H1 (cell line): ENCODE measurements around the gene MIPOL1. TPM values are rescaled to one million over a fixed set of nuclear protein-coding genes. Genes with fewer than 3 reads are reported as not detected.

ENCODE experiments used
- EGR1 ChIP-seq: IDR thresholded peaks from 2 replicates; pipeline ENCODE4 v1.6.1; 2011; ENCODE audit warnings: low read depth, low read length, borderline replicate concordance
- GABPA ChIP-seq: IDR thresholded peaks from 2 replicates; pipeline ENCODE4 v1.6.1; 2011; ENCODE audit warnings: mild to moderate bottlenecking, low read length, moderate library complexity, borderline replicate concordance; ENCODE audit not compliant: insufficient read depth
- HDAC6 ChIP-seq: IDR thresholded peaks from one replicate; pipeline ENCODE4 v1.7.1; 2012; ENCODE audit warnings: low read depth, mild to moderate bottlenecking, inconsistent platforms, low read length, moderate library complexity
- KDM1A ChIP-seq: fragments of 200-600, 300-600 bp; sonication (generic); IDR thresholded peaks from 2 replicates; pipeline ENCODE4 v1.7.1; 2016; ENCODE audit warnings: mild to moderate bottlenecking, low read length, borderline replicate concordance
- RFX5 ChIP-seq: IDR thresholded peaks from 2 replicates; pipeline ENCODE4 v1.6.1; 2011; ENCODE audit warnings: low read depth, low read length, improper control_type of control experiment, borderline replicate concordance
- TAF1 ChIP-seq: IDR thresholded peaks from 2 replicates; pipeline ENCODE4 v1.6.1; 2011; ENCODE audit warnings: mild to moderate bottlenecking, low read depth, low read length
- polyA plus RNA-seq, 7 experiments: library from polyadenylated mRNA; depleted of rRNA in 3 of 7; stranded (reverse) in 5 of 7; unstranded in 2 of 7; fragments of >200 nt in 5 of 7; fragments of 200-250 nt in 2 of 7; gene quantifications; 1 replicate in 5 of 7; 2 replicates in 1 of 7; 4 replicates in 1 of 7; pipeline versions ENCODE4 v1.2.1 to v1.2.3, GENCODE V29; 2011 to 2013; ENCODE audit warnings: missing spikeins in 2 of 7, mixed read lengths in 2 of 7
- total RNA-seq: library from RNA; stranded (reverse); fragmentation: NEBNext Ultra II Directional; extraction: Animal tissue kit (Norgen Biotek cat#: 25700); gene quantifications from 2 replicates; pipeline ENCODE4 v1.2.1, GENCODE V29; 2021
- TF ChIP-seq, protein P1 (sequence below): IDR thresholded peaks from 2 replicates; pipeline ENCODE4 v1.6.1; 2012; ENCODE audit warnings: low read length, inconsistent platforms

Gene MIPOL1
- total and polyA plus RNA-seq, 2 of the 8 experiments (the other 6 are each of a cell fraction or from before 2014, with no cell fraction given) = 2.8 to 23.9 TPM

DNA sequence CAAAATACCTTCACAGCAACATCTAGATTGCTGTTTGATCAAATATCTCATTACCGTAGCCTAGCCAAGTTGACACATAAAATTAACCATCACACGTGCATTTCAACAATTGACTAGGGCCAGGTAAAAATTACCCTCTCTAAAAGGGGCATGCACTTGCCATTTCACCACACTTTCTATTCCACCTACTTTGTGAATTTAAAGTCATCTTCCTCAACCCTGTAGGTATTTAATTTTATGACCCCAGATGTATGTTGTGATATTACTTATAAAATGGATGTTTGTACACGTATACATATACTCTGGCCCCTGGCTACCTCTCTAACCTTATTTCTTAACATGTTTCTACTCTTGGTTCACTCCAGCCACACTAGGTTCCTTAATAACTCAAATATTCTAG lies 237.1 kb downstream of the MIPOL1 start (continued):
- TF ChIP-seq, protein P1, sequence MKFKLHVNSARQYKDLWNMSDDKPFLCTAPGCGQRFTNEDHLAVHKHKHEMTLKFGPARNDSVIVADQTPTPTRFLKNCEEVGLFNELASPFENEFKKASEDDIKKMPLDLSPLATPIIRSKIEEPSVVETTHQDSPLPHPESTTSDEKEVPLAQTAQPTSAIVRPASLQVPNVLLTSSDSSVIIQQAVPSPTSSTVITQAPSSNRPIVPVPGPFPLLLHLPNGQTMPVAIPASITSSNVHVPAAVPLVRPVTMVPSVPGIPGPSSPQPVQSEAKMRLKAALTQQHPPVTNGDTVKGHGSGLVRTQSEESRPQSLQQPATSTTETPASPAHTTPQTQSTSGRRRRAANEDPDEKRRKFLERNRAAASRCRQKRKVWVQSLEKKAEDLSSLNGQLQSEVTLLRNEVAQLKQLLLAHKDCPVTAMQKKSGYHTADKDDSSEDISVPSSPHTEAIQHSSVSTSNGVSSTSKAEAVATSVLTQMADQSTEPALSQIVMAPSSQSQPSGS = no peak
- TF ChIP-seq TAF1 (no peak), EGR1 (no peak), KDM1A (no peak), RFX5 (no peak), HDAC6 (no peak), GABPA (no peak)
- TF ChIP-seq, all 59 proteins: peak for 0
